ENCODE data around the gene EBLN2. TPM values are rescaled to one million over a fixed set of nuclear protein-coding genes. Genes with fewer than 3 reads are reported as not detected.

The EBLN2 gene
- total and polyA plus RNA-seq, 2 donors (not counting 3 experiments of a cell fraction or from before 2014, with no cell fraction given) = 2.5 to 7.3 TPM

GRCh38 chr3:73024836-73025235 lies 36.6 kb upstream of the EBLN2 start:
- dilution Hi-C loops (cut with MboI; ENCODE audit: extremely low pct_ligation_motif_present, low sequenced_read_pairs) (no loop called here), intact Hi-C loops (cut with micrococcal nuclease) (no loop called here)
- H3K4me2 ChIP-seq (ENCODE audit: insufficient read depth, low read length) = no peak overlapping the region
- POLR2A ChIA-PET = no interaction called here
- H3K79me2 ChIP-seq (ENCODE audit: control insufficient read depth, insufficient read depth, low read length) = peaks cover 100% of the 10 kb centered on the region
- FAIRE-seq (no peak), DNase-seq (ENCODE audit: low read depth, low spot score) (no peak)
- H3K9ac ChIP-seq (replicated peaks; ENCODE audit: extremely low read depth, insufficient read depth, low read length) = no peak overlapping the region
- no peaks in the 10 kb centered on the region for H3K36me3 ChIP-seq (ENCODE audit: control insufficient read depth in 2 of 2, extremely low read depth in 1 of 2, insufficient read depth in 2 of 2, low read length in 2 of 2)
- CTCF ChIA-PET = interaction anchor here (1.1 to 2.6 kb wide), 4 partner anchors 8 to 77 kb away, joined by 3 to 9 read pairs (median 7); no protein-coding TSS in a partner anchor
- no peak overlapping the region for H2AFZ ChIP-seq (ENCODE audit: low read depth, low read length)
- H3K27ac ChIP-seq (ENCODE audit: insufficient read depth, low read depth, low read length) = no peak overlapping the region
- no peaks in the 10 kb centered on the region for H3K9me3 ChIP-seq (replicated peaks; ENCODE audit: control insufficient read depth, insufficient read depth, low read length)
- H4K20me1 ChIP-seq (replicated peaks; ENCODE audit: control insufficient read depth, extremely low read depth, insufficient read depth, low read length) = peaks cover 31% of the 10 kb centered on the region
- BruUV-seq (replicated peaks) = no TSS peak
- H3K9me1 ChIP-seq (replicated peaks; ENCODE audit: control insufficient read depth, extremely low read depth, insufficient read depth, low read length) = peaks cover 2% of the 10 kb centered on the region
- TF ChIP-seq MAX (IDR thresholded peaks at IDR 0.05; ENCODE audit: insufficient read depth, insufficient read length) (no peak), POLR2AphosphoS5 (IDR thresholded peaks at IDR 0.05; ENCODE audit: insufficient read depth, low read depth, low read length) (no peak), FOS (IDR thresholded peaks at IDR 0.05; ENCODE audit: borderline replicate concordance, insufficient read depth, low read length) (no peak), MYC (IDR thresholded peaks at IDR 0.05; ENCODE audit: low read depth, low read length) (no peak), CTCF (IDR thresholded peaks at IDR 0.05; ENCODE audit: extremely low read depth in 1 of 2, insufficient read depth in 1 of 2, low read depth in 1 of 2, low read length in 2 of 2) (no peak), GATA2 (IDR thresholded peaks at IDR 0.05; ENCODE audit: insufficient read depth, insufficient read length, low read depth, low read length) (no peak), EZH2 (IDR thresholded peaks at IDR 0.05; ENCODE audit: borderline replicate concordance, low read depth, low read length, severe bottlenecking) (no peak), JUN (IDR thresholded peaks at IDR 0.05; ENCODE audit: borderline replicate concordance, insufficient read depth, insufficient read length, low read depth) (no peak), POLR2A (IDR thresholded peaks at IDR 0.05; ENCODE audit: low read depth, low read length) (no peak)
- no peaks in the 10 kb centered on the region for H3K27me3 ChIP-seq (ENCODE audit: control insufficient read depth in 2 of 2, insufficient read depth in 2 of 2, low read length in 2 of 2)
- H3K4me3 ChIP-seq (replicated peaks in 1 of 3; ENCODE audit: insufficient read depth in 1 of 3, low read depth in 1 of 3, low read length in 3 of 3) = no peak overlapping the region
- peaks cover 19% of the 10 kb centered on the region for H3K4me1 ChIP-seq (ENCODE audit: control insufficient read depth, extremely low read depth, insufficient read depth, low read length)
